22Rv1 (cell line): Measurements from ENCODE around the gene DCDC2C.

Experiments
- CTCF ChIP-seq: fragments of 450-650 bp; IDR thresholded peaks from 2 replicates; pipeline ENCODE4 v1.5.1; 2017; ENCODE audit warnings: mild to moderate bottlenecking
- ZFX ChIP-seq: fragments of 450-650 bp; IDR thresholded peaks from 2 replicates; pipeline ENCODE4 v1.6.1; 2017; ENCODE audit warnings: antibody characterized with exemption, borderline replicate concordance

- TF ChIP-seq CTCF: no peak
- no peak for TF ChIP-seq ZFX
These were observed 32.4 kb upstream of the DCDC2C start for GRCh38 chr2:3670941-3671340.
